Heart right ventricle (tissue), 16 donors: ENCODE data around the gene ROBO4. TPM values are rescaled to one million over a fixed set of nuclear protein-coding genes. Genes with fewer than 3 reads are reported as not detected.

ENCODE experiments used
- ATAC-seq, 8 donors: fragments of 200-7000 bp; cut with Tn5 transposase; one replicate each; pipeline ENCODE4 v1.9.1; 2020; ENCODE audit warnings: mild to moderate bottlenecking in 8 of 8, moderate library complexity in 8 of 8, moderate number of reproducible peaks in 1 of 8
- DNase-seq, 2 donors: peaks; one replicate each; pipeline ENCODE4 v3.0.0-alpha.2; 2020
- H3K27ac ChIP-seq, 10 donors: fragments of 200-600 bp; sonication (generic) in 2 of 10; one replicate each; pipeline versions ENCODE4 v1.5.0 to v1.8.0; 2020 to 2022; ENCODE audit warnings: mild to moderate bottlenecking in 3 of 10
- H3K27me3 ChIP-seq, 7 donors: fragments of 200-600 bp; one replicate each; pipeline ENCODE4 v1.8.0; 2021 to 2022; ENCODE audit warnings: mild to moderate bottlenecking in 2 of 7
- H3K36me3 ChIP-seq, 9 donors: fragments of 200-600 bp; sonication (generic) in 1 of 9; one replicate each; pipeline versions ENCODE4 v1.5.0 to v1.8.0; 2020 to 2022; ENCODE audit warnings: mild to moderate bottlenecking in 2 of 9
- H3K4me1 ChIP-seq, 9 donors: fragments of 200-600 bp; sonication (generic) in 1 of 9; one replicate each; pipeline versions ENCODE4 v1.5.0 to v1.8.0; 2020 to 2022; ENCODE audit warnings: mild to moderate bottlenecking in 4 of 9
- H3K4me3 ChIP-seq, 10 donors: fragments of 200-600 bp; sonication (generic) in 2 of 10; one replicate each; pipeline versions ENCODE4 v1.5.0 to v1.8.0; 2020 to 2022; ENCODE audit warnings: mild to moderate bottlenecking in 7 of 10, moderate library complexity in 2 of 10
- H3K9me3 ChIP-seq, 11 donors: fragments of 200-600 bp in 10 of 11; sonication (generic) in 2 of 11; one replicate each; pipeline versions ENCODE4 v1.5.0 to v1.8.0; 2013 to 2022; ENCODE audit warnings: mild to moderate bottlenecking in 2 of 11, control low read depth in 1 of 11, moderate library complexity in 1 of 11
- CTCF ChIP-seq, 9 donors: fragments of 200-600 bp; sonication (generic) in 2 of 9; IDR thresholded peaks; one replicate each; pipeline versions ENCODE4 v1.5.0 to v1.8.0; 2021 to 2022; ENCODE audit warnings: antibody characterized with exemption in 9 of 9, mild to moderate bottlenecking in 5 of 9, moderate library complexity in 1 of 9
- whole genome bisulfite sequencing, 2 donors: extraction: QIAGEN DNeasy Blood & Tissue Kit; methylation state at CpG; one replicate each; pipeline ENCODE4 v1.1.7; 2013; ENCODE audit warnings: inconsistent platforms in 1 of 2; 5-methylcytosine and 5-hydroxymethylcytosine counted together
- intact Hi-C, 10 donors: fragments of 100-400 bp; cut with DNase I; formaldehyde crosslinking; loops; one replicate each; pipeline versions ENCODE4 v1.11.1 to v1.14.2; 2022
- polyA plus RNA-seq, 2 donors: library from polyadenylated mRNA; stranded (reverse); fragments of 200-250 nt; gene quantifications; one replicate each; pipeline ENCODE4 v1.2.3, GENCODE V29; 2013
- total RNA-seq, 10 donors: library from RNA; stranded (reverse); fragmentation: NEBNext Ultra II Directional in 3 of 10; extraction: Animal tissue kit (Norgen Biotek cat#: 25700) in 3 of 10; gene quantifications; one replicate each; pipeline versions ENCODE4 v1.2.1 to v1.2.4, GENCODE V29; 2021 to 2023
- donor health status: Arrhythmogenic right ventricular cardiomyopathy.
- donor health status: ischemic (EF 13 %, LVEDD 7.1; RV severe dilation, severe dysfunction).
- donor health status: healthy with polysubstance abuse.
- donor health status: DM: no; HTN: yes; CAD: no.
- donor health status: DM: no; HTN: no; CAD: no.
- donor health status: ischemic (EF 25% LVEDD 6.9; RV normal size, moderate dysfunction).
- donor health status: ischemic (EF 25% LVEDD 5.7; RV mildly dilated, moderate dysfunction).
- donor health status: healthy.
- donor health status: DM: yes; HTN: yes; CAD: no.
- donor health status: Ischemic cardiomyopathy.
- donor health status: ischemic (EF 35%, LVEDD 5.7; RV mildly dilated, moderate dysfunction).
- donor health status: nonischemic (EF 11% LVEDD 7.7; RV severe dilation, severe dysfunction).
- donor health status: DM: yes; HTN: yes; CAD: no.
- donor health status: PGD.
- donor health status: ischemic (EF 29% LVEDD 5.4; RV normal size, mild dysfunction).
- donor health status: nonischemic (EF 23%, LVEDD 6.1; RV moderate dilation, normal function).

ROBO4 gene
- total and polyA plus RNA-seq, 12 donors: 14.2 to 42.6 (median 22.0) TPM

DNA sequence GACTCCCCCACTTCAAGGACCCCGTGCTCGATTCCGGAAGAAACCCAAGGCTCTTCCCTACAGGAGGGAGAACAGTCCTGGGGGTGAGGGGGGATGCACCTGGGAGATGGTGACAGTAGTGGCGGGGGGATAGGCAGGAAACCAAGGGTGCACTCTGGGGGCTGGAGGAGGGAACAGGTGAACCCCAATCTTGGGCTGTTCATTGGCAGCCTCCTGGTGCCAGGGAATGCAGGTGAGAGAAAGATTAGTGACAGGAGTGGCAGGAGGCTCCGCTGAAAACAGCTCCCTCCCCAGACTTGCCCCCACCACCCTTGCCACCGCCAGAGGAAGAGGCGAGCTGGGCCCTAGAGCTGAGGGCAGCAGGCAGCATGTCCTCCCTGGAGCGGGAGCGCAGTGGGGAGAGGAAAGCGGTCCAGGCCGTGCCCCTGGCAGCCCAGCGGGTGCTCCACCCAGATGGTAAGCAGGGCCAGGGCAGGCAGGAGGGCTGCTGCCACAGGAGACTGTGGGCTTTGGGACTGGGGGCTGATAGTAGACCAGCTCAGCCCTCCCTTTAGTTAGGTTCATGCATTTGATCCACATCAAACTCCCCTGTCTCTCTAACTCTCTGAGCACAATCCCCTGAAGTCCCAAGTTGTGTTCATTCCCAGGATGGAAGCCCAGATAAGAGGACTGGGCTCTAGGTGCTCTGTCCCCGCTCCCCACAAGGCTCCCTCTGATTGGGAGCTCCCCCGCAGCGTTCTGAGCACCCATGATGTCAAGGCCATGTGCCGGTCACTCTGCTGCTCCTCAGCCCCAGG is 18.0 kb downstream of the ROBO4 start:
- Histone ChIP-seq H3K27me3 (peaks cover 0 to 33% (median 9%) of the 10 kb centered on the region in 7 donors), H3K4me3 (no peak overlapping the region), H3K9me3 (no peaks in the 10 kb centered on the region), H3K36me3 (peaks cover 0 to 12% (median 0%) of the 10 kb centered on the region in 9 donors), H3K4me1 (peaks cover 3 to 72% (median 29%) of the 10 kb centered on the region in 9 donors), H3K27ac (peak overlapping the region in 4 of 10 donors; percentile 13 to 56 (median 16))
- no peak for DNase-seq
- no peak for TF ChIP-seq CTCF (IDR thresholded peaks at IDR 0.05)
- intact Hi-C loops: loop anchor here in 3 of 10 donors (5.0 to 10.0 kb wide), 3 partner anchors 38 to 73 kb away; partner anchors contain the start of genes CCDC15 (in 2 of the 3) and HEPN1 (in 1 of the 3)
- ATAC-seq: no peak
- WGBS, 2 donors: 77 to 84% methylated on average over 16 of the region's 16 CpGs

DNA sequence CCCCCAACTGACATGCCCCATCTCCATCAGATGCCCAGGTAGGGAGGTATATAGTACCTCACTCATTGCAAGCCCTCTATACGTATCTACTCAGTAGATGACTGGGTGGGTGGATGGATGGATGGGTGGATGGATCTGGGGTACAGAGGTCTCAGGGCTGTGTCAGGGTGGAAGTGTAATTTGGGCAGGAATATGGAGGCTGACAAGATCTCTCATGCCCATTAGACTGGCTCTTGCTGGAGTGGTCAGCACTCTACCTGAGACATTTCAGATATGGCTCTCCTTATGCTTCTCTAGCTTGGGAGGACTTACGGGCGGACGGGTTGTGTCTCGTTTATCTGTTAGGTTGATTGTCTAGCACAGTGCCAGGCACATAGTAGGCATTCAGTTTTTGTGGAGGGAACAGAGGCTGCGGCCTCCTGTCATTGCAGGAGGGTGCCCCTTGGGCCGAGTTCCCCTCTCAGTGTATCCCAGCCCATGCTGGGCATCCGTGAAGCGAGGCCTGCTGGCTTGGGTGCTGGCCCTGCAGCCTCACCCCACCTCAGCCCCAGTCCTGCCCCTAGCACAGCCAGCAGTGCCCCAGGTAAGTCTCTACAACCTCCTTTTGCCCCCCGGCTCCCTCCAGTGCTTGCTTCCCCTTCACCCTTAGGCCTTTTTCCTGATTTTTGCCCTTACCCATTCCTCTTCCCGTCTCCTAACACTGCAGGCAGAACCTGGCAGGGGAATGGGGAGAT is 18.7 kb downstream of the ROBO4 start:
- 88 to 89% methylated on average over 11 of the region's 11 CpGs for WGBS, 2 donors
- peaks cover 0 to 41% (median 17%) of the 10 kb centered on the region in 7 donors for H3K27me3 ChIP-seq
- DNase-seq (no peak), ATAC-seq (no peak)
- peak overlapping the region in 1 of 10 donors; percentile 56 for H3K27ac ChIP-seq
- no peak overlapping the region for H3K4me3 ChIP-seq
- intact Hi-C loops: loop anchor here in 3 of 10 donors (5.0 to 10.0 kb wide), 3 partner anchors 38 to 73 kb away; partner anchors contain the start of genes CCDC15 (in 2 of the 3) and HEPN1 (in 1 of the 3)
- peaks cover 0 to 4% (median 0%) of the 10 kb centered on the region in 9 donors for H3K36me3 ChIP-seq
- H3K9me3 ChIP-seq: no peaks in the 10 kb centered on the region
- H3K4me1 ChIP-seq: peaks cover 3 to 64% (median 29%) of the 10 kb centered on the region in 9 donors
- no peak for TF ChIP-seq CTCF (IDR thresholded peaks at IDR 0.05)

DNA sequence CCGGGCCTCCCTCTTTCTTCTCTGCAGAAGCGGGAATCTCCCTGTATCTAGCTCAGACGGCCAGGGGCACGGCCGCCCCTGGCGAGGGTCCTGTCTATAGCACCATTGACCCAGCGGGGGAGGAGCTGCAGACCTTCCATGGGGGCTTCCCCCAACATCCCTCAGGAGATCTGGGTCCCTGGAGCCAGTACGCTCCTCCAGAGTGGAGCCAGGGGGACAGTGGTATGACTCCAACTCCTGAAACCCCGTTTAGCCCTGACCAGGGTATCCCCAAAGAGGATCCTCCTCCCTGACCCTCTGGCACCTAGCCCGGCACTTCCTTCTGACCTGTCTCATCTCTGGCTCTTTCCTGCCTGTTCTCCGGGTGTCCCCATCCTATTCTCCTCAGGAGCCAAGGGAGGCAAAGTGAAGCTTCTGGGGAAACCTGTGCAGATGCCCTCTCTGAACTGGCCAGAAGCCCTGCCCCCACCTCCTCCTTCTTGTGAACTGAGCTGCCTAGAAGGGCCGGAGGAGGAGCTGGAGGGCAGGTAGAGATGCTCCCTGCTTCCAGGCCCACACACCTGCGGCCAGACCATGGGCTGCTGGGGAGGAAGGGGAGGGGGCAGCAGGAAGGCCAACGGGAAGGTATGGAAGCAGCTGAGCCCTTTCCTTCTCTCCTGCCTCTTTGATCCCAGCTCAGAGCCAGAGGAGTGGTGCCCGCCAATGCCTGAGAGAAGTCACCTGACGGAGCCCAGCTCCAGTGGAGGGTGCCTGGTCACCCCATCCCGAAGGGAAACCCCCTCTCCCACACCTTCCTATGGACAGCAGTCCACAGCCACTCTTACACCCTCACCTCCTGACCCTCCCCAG is 19.5 kb downstream of the ROBO4 start:
- H3K4me3 ChIP-seq: peak overlapping the region in 6 of 10 donors; percentile 36 to 72 (median 66)
- WGBS, 2 donors: 57 to 64% methylated on average over 16 to 17 of the region's 17 CpGs
- peaks cover 3 to 61% (median 29%) of the 10 kb centered on the region in 9 donors for H3K4me1 ChIP-seq
- no peak for DNase-seq
- no peaks in the 10 kb centered on the region for H3K36me3 ChIP-seq
- no peaks in the 10 kb centered on the region for H3K9me3 ChIP-seq
- intact Hi-C loops: loop anchor here in 4 of 10 donors (2.0 to 10.0 kb wide), 5 partner anchors 21 to 74 kb away; partner anchors contain the start of genes CCDC15 (in 2 of the 4) and HEPN1 (in 1 of the 4)
- TF ChIP-seq CTCF (IDR thresholded peaks at IDR 0.05): no peak
- peak overlapping the region in 4 of 10 donors; percentile 90 to 96 (median 94) for H3K27ac ChIP-seq
- H3K27me3 ChIP-seq: peaks cover 0 to 48% (median 25%) of the 10 kb centered on the region in 7 donors
- ATAC-seq: no peak
